ENCODE measurements around the gene ZNF700.

GRCh38 chr19:11881151-11881800 is 43.6 kb upstream of the ZNF700 start:
- no peak for TF ChIP-seq DPF2 (IDR thresholded peaks at IDR 0.05)
- TF ChIP-seq ZFP30 (CRISPR knock-in tag; IDR thresholded peaks at IDR 0.05; ENCODE audit: borderline replicate concordance) = no peak
- no peak for TF ChIP-seq CEBPB (tag; IDR thresholded peaks at IDR 0.05)
- no peak for TF ChIP-seq TAF7 (tag; IDR thresholded peaks at IDR 0.05)
- no peak for TF ChIP-seq PHF8 (IDR thresholded peaks at IDR 0.05; ENCODE audit: borderline replicate concordance, low read length)
- no peak for TF ChIP-seq ZNF699 (CRISPR knock-in tag; IDR thresholded peaks at IDR 0.05; ENCODE audit: insufficient replicate concordance)
- TF ChIP-seq GABPA (tag; conservative IDR thresholded peaks at IDR 0.05; ENCODE audit: low read depth) = no peak
- no peak for TF ChIP-seq POLR2AphosphoS5 (IDR thresholded peaks at IDR 0.05; ENCODE audit: control insufficient read depth, insufficient read depth, low read depth, low read length)
- no peak for TF ChIP-seq TEAD2 (tag; IDR thresholded peaks at IDR 0.05)
- TF ChIP-seq TAF1 (IDR thresholded peaks at IDR 0.05; ENCODE audit: control insufficient read depth, extremely low read depth, insufficient read depth, low read length, severe bottlenecking) = no peak
- TF ChIP-seq, protein P1, sequence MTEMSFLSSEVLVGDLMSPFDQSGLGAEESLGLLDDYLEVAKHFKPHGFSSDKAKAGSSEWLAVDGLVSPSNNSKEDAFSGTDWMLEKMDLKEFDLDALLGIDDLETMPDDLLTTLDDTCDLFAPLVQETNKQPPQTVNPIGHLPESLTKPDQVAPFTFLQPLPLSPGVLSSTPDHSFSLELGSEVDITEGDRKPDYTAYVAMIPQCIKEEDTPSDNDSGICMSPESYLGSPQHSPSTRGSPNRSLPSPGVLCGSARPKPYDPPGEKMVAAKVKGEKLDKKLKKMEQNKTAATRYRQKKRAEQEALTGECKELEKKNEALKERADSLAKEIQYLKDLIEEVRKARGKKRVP (CRISPR knock-in tag; IDR thresholded peaks at IDR 0.05) = no peak
